Astrocyte (in vitro differentiated cells and primary cell): ENCODE data around the gene GLRA3. TPM values are rescaled to one million over a fixed set of nuclear protein-coding genes. Genes with fewer than 3 reads are reported as not detected.

Experiments used
- DNase-seq: peaks from one replicate; pipeline ENCODE4 v3.0.0-alpha.2; 2010; ENCODE audit warnings: low read depth
- FAIRE-seq: peaks from 2 replicates; lab custom pipeline; 2011; peaks lifted over from hg19 to GRCh38; lab: Jason Lieb, UNC
- H2AFZ ChIP-seq: 2 replicates; pipeline ENCODE4 v1.6.0; 2012; ENCODE audit warnings: low read depth, low read length, inconsistent platforms
- H3K27ac ChIP-seq: 2 replicates; pipeline ENCODE4 v1.5.1; 2011; ENCODE audit warnings: low read depth, low read length, inconsistent platforms
- H3K27me3 ChIP-seq: 2 replicates; pipeline ENCODE4 v1.6.0; 2011; ENCODE audit warnings: low read length, inconsistent platforms; ENCODE audit not compliant: insufficient read depth
- H3K36me3 ChIP-seq: 2 replicates; pipeline ENCODE4 v1.5.1; 2011; ENCODE audit warnings: low read length, inconsistent platforms; ENCODE audit not compliant: insufficient read depth
- H3K4me1 ChIP-seq: 2 replicates; pipeline ENCODE4 v1.5.1; 2011; ENCODE audit warnings: low read length, inconsistent platforms; ENCODE audit not compliant: insufficient read depth
- H3K4me2 ChIP-seq: 2 replicates; pipeline ENCODE4 v1.6.0; 2012; ENCODE audit warnings: low read length, inconsistent platforms
- H3K4me3 ChIP-seq: 2 replicates; pipeline ENCODE4 v1.5.1; 2011; ENCODE audit warnings: low read depth, mild to moderate bottlenecking, low read length, inconsistent platforms; ENCODE audit not compliant: insufficient read depth
- H3K79me2 ChIP-seq: 2 replicates; pipeline ENCODE4 v1.6.0; 2012; ENCODE audit warnings: mild to moderate bottlenecking, low read length, inconsistent platforms; ENCODE audit not compliant: insufficient read depth
- H3K9ac ChIP-seq: 2 replicates; pipeline ENCODE4 v1.6.0; 2012; ENCODE audit warnings: mild to moderate bottlenecking, low read length, inconsistent platforms
- H3K9me3 ChIP-seq: 2 replicates; pipeline ENCODE4 v1.5.1; 2012; ENCODE audit warnings: low read depth, mild to moderate bottlenecking, low read length, inconsistent platforms; ENCODE audit not compliant: insufficient read depth
- H4K20me1 ChIP-seq: 2 replicates; pipeline ENCODE4 v1.6.0; 2012; ENCODE audit warnings: low read length, inconsistent platforms; ENCODE audit not compliant: insufficient read depth
- H3K27ac Mint-ChIP-seq: one replicate; pipeline ENCODE4 v1.8.0; 2021; ENCODE audit warnings: mild to moderate bottlenecking, mixed read lengths; ENCODE audit not compliant: unreplicated experiment
- H3K27me3 Mint-ChIP-seq: one replicate; pipeline ENCODE4 v1.8.0; 2021; ENCODE audit warnings: low read depth, mixed read lengths; ENCODE audit not compliant: unreplicated experiment
- H3K36me3 Mint-ChIP-seq: one replicate; pipeline ENCODE4 v1.8.0; 2021; ENCODE audit warnings: low read depth, mixed read lengths; ENCODE audit not compliant: unreplicated experiment
- H3K4me1 Mint-ChIP-seq: one replicate; pipeline ENCODE4 v1.8.0; 2021; ENCODE audit warnings: low read depth, mixed read lengths; ENCODE audit not compliant: unreplicated experiment
- H3K4me3 Mint-ChIP-seq: one replicate; pipeline ENCODE4 v1.8.0; 2021; ENCODE audit warnings: mild to moderate bottlenecking, moderate library complexity, mixed read lengths; ENCODE audit not compliant: unreplicated experiment
- H3K9me3 Mint-ChIP-seq: one replicate; pipeline ENCODE4 v1.8.0; 2021; ENCODE audit warnings: mild to moderate bottlenecking, mixed read lengths; ENCODE audit not compliant: unreplicated experiment
- EZH2 ChIP-seq: IDR thresholded peaks from 2 replicates; pipeline ENCODE4 v1.6.1; 2012; ENCODE audit warnings: mild to moderate bottlenecking, low read length, inconsistent platforms; ENCODE audit not compliant: insufficient read depth
- total RNA-seq: library from RNA; stranded (reverse); gene quantifications from 2 replicates; pipeline ENCODE4 v1.2.1, GENCODE V29; 2021
- TF ChIP-seq, protein P1 (sequence below): IDR thresholded peaks from 2 replicates; pipeline ENCODE4 v1.5.1; 2011; ENCODE audit warnings: low read depth, mild to moderate bottlenecking, inconsistent platforms, low read length, moderate library complexity; ENCODE audit not compliant: insufficient read depth

The GLRA3 gene
- total RNA-seq, 1 donor from 2014 or later: not detected

DNA sequence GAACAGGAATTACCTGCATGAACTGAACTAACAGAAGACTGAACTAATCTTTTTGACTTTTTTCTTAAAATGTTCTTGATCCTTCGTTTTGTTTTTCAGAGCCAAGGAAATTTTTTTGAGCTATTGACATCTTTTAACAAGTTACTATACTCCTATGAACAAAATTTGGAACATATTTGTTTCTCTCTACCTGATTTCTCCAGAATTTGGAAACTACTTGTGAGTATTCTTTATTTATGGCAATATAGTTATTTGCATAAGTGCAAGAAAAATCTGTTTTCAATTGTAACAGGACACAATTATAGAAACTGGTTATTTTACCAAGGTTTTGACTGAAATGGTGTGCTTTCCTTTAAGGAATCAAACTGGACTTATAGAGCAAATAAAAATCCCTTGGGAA, 217.3 kb downstream of the GLRA3 start:
- Histone ChIP-seq H3K27ac (no peak overlapping the region), H3K4me2 (no peak overlapping the region), H3K79me2 (no peaks in the 10 kb centered on the region), H3K36me3 (no peaks in the 10 kb centered on the region), H2AFZ (no peak overlapping the region), H4K20me1 (no peaks in the 10 kb centered on the region), H3K4me3 (no peak overlapping the region), H3K9ac (no peak overlapping the region), H3K27me3 (no peaks in the 10 kb centered on the region), H3K4me1 (no peaks in the 10 kb centered on the region), H3K9me3 (no peaks in the 10 kb centered on the region)
- no peak overlapping the region for H3K27ac Mint-ChIP-seq
- H3K4me1 Mint-ChIP-seq: no peaks in the 10 kb centered on the region
- no peak overlapping the region for H3K4me3 Mint-ChIP-seq
- H3K36me3 Mint-ChIP-seq: no peaks in the 10 kb centered on the region
- H3K9me3 Mint-ChIP-seq: peaks cover 5% of the 10 kb centered on the region
- no peak for TF ChIP-seq EZH2
- DNase-seq (no peak), FAIRE-seq (no peak)
- no peaks in the 10 kb centered on the region for H3K27me3 Mint-ChIP-seq

DNA sequence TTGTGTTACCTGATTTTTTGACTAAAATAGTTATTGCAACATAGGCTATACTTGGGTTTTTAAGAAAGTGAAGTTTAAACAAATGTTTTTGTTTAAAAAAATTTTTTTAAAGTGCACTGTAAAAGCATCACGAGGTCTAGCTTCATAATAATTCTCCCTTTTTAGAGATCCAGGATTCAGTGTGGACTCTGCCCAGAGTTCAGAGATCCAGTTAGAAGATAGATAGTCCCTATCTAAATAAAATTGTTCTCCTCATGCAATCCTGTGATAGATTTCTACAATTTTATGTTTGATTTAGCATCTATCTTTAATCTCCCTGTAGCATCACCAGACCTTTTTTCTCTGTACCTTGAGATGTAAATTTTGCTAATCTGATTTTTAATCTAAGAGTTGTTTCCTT, 221.3 kb downstream of the GLRA3 start:
- no peak overlapping the region for H3K4me3 Mint-ChIP-seq
- Histone ChIP-seq H3K9ac (no peak overlapping the region), H3K9me3 (no peaks in the 10 kb centered on the region), H3K4me2 (no peak overlapping the region), H3K4me1 (no peaks in the 10 kb centered on the region), H3K27me3 (no peaks in the 10 kb centered on the region), H3K27ac (no peak overlapping the region), H3K4me3 (no peak overlapping the region), H2AFZ (no peak overlapping the region), H4K20me1 (no peaks in the 10 kb centered on the region), H3K36me3 (no peaks in the 10 kb centered on the region), H3K79me2 (no peaks in the 10 kb centered on the region)
- FAIRE-seq: no peak
- no peaks in the 10 kb centered on the region for H3K27me3 Mint-ChIP-seq
- H3K27ac Mint-ChIP-seq: no peak overlapping the region
- no peaks in the 10 kb centered on the region for H3K36me3 Mint-ChIP-seq
- TF ChIP-seq, protein P1, sequence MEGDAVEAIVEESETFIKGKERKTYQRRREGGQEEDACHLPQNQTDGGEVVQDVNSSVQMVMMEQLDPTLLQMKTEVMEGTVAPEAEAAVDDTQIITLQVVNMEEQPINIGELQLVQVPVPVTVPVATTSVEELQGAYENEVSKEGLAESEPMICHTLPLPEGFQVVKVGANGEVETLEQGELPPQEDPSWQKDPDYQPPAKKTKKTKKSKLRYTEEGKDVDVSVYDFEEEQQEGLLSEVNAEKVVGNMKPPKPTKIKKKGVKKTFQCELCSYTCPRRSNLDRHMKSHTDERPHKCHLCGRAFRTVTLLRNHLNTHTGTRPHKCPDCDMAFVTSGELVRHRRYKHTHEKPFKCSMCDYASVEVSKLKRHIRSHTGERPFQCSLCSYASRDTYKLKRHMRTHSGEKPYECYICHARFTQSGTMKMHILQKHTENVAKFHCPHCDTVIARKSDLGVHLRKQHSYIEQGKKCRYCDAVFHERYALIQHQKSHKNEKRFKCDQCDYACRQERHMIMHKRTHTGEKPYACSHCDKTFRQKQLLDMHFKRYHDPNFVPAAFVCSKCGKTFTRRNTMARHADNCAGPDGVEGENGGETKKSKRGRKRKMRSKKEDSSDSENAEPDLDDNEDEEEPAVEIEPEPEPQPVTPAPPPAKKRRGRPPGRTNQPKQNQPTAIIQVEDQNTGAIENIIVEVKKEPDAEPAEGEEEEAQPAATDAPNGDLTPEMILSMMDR: no peak
- TF ChIP-seq EZH2: no peak
- peaks cover 5% of the 10 kb centered on the region for H3K9me3 Mint-ChIP-seq
- no peaks in the 10 kb centered on the region for H3K4me1 Mint-ChIP-seq
- DNase-seq: no peak

DNA sequence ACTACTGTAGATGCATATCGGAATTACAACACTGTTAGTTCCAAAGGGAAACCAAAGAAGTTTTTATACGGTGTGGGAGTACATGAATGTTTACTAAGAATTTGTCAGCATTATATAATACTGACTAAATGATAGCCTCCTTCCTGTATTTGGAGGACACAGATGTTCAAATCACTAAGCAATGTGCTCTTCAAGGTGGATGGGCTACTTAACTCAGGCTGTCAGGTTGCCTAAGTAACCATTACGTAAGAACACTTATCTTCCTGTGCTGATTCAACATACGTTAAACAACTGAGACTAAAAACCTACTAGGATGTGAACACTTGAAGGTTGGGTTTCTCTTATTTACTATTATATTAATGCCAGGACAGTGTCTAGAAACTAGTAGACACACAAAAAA, 224.8 kb downstream of the GLRA3 start:
- Histone ChIP-seq H3K4me1 (no peaks in the 10 kb centered on the region), H3K36me3 (no peaks in the 10 kb centered on the region), H3K4me3 (no peak overlapping the region), H2AFZ (no peak overlapping the region), H3K27me3 (no peaks in the 10 kb centered on the region), H3K9ac (no peak overlapping the region), H3K4me2 (no peak overlapping the region), H3K27ac (no peak overlapping the region), H3K79me2 (no peaks in the 10 kb centered on the region), H4K20me1 (no peaks in the 10 kb centered on the region), H3K9me3 (no peaks in the 10 kb centered on the region)
- no peak overlapping the region for H3K4me3 Mint-ChIP-seq
- H3K9me3 Mint-ChIP-seq: no peaks in the 10 kb centered on the region
- TF ChIP-seq EZH2: no peak
- TF ChIP-seq, protein P1: no peak
- no peaks in the 10 kb centered on the region for H3K4me1 Mint-ChIP-seq
- H3K27ac Mint-ChIP-seq: no peak overlapping the region
- no peaks in the 10 kb centered on the region for H3K36me3 Mint-ChIP-seq
- DNase-seq (peak; percentile 57), FAIRE-seq (no peak)
- no peaks in the 10 kb centered on the region for H3K27me3 Mint-ChIP-seq
